ENCODE measurements around the gene UBA52.
"Not testable (repeated sequence)": the region's sequence is repeated elsewhere in the genome, so short reads cannot be mapped to it uniquely, and the experiment has no call there.

- not testable (repeated sequence) for TF ChIP-seq POLR2A, POLR2AphosphoS5, SPI1, TAF1, POU2F2 (IDR thresholded peaks at IDR 0.05; ENCODE audit: low read depth, low read length)
These were observed 29.2 kb downstream of the UBA52 start for GRCh38 chr19:18600692-18601397.
